WERI-Rb-1 (cell line): ENCODE measurements around the gene SORBS1.

Experiments used
- DNase-seq: peaks from one replicate; pipeline ENCODE4 v3.0.0-alpha.2; 2020
- H3K27ac ChIP-seq: fragments of 250-450 bp; sonication (Bioruptor Pico); 2 replicates; pipeline ENCODE4 v1.5.1; 2020; ENCODE audit warnings: mild to moderate bottlenecking, moderate library complexity
- H3K27me3 ChIP-seq: fragments of 250-450 bp; sonication (Bioruptor Pico); 2 replicates; pipeline ENCODE4 v1.5.1; 2021; ENCODE audit warnings: mild to moderate bottlenecking, low read depth, moderate library complexity; ENCODE audit not compliant: insufficient read depth, severe bottlenecking
- H3K36me3 ChIP-seq: fragments of 250-450 bp; sonication (Bioruptor Pico); 2 replicates; pipeline ENCODE4 v1.5.1; 2020; ENCODE audit warnings: mild to moderate bottlenecking, moderate library complexity
- H3K4me3 ChIP-seq: 2 replicates; pipeline ENCODE4 v1.5.1; 2011; ENCODE audit warnings: low read depth, mild to moderate bottlenecking, control low read depth, low read length
- H3K9me3 ChIP-seq: fragments of 250-450 bp; sonication (Bioruptor Pico); 2 replicates; pipeline ENCODE4 v1.5.1; 2021; ENCODE audit warnings: mild to moderate bottlenecking, moderate library complexity; ENCODE audit not compliant: severe bottlenecking
- CTCF ChIP-seq: IDR thresholded peaks from 2 replicates; pipeline ENCODE4 v1.5.1; 2011; ENCODE audit warnings: low read depth, mild to moderate bottlenecking, control low read depth, inconsistent platforms, low read length

SORBS1 gene

GRCh38 chr10:95288303-95288702, 272.9 kb downstream of the SORBS1 start:
- no peaks in the 10 kb centered on the region for H3K27me3 ChIP-seq
- H3K27ac ChIP-seq, result no peak overlapping the region
- DNase-seq, result no peak
- H3K4me3 ChIP-seq, result no peak overlapping the region
- peaks cover 9% of the 10 kb centered on the region for H3K36me3 ChIP-seq
- H3K9me3 ChIP-seq, result no peaks in the 10 kb centered on the region
- no peak for TF ChIP-seq CTCF

GRCh38 chr10:95287281-95287680, 273.9 kb downstream of the SORBS1 start:
- no peaks in the 10 kb centered on the region for H3K27me3 ChIP-seq
- no peaks in the 10 kb centered on the region for H3K9me3 ChIP-seq
- no peak overlapping the region for H3K4me3 ChIP-seq
- H3K36me3 ChIP-seq, result peaks cover 9% of the 10 kb centered on the region
- no peak for TF ChIP-seq CTCF
- H3K27ac ChIP-seq, result no peak overlapping the region
- DNase-seq, result no peak

- Histone ChIP-seq H3K27me3 (no peaks in the 10 kb centered on the region), H3K9me3 (no peaks in the 10 kb centered on the region), H3K4me3 (no peak overlapping the region), H3K27ac (no peak overlapping the region), H3K36me3 (peaks cover 12% of the 10 kb centered on the region)
- no peak for DNase-seq
- no peak for TF ChIP-seq CTCF
Observed at GRCh38 chr10:95286707-95287106, 274.5 kb downstream of the SORBS1 start.

GRCh38 chr10:95285556-95285955, 275.6 kb downstream of the SORBS1 start:
- Histone ChIP-seq H3K27me3 (no peaks in the 10 kb centered on the region), H3K4me3 (no peak overlapping the region), H3K9me3 (no peaks in the 10 kb centered on the region), H3K27ac (no peak overlapping the region), H3K36me3 (peaks cover 12% of the 10 kb centered on the region)
- TF ChIP-seq CTCF, result no peak
- DNase-seq, result no peak

GRCh38 chr10:95284807-95285206, 276.4 kb downstream of the SORBS1 start:
- Histone ChIP-seq H3K9me3 (no peaks in the 10 kb centered on the region), H3K36me3 (peaks cover 12% of the 10 kb centered on the region), H3K4me3 (no peak overlapping the region), H3K27me3 (no peaks in the 10 kb centered on the region), H3K27ac (no peak overlapping the region)
- DNase-seq, result no peak
- TF ChIP-seq CTCF, result no peak

- no peak overlapping the region for H3K4me3 ChIP-seq
- H3K27ac ChIP-seq, result no peak overlapping the region
Observed at GRCh38 chr10:95282107-95282506, 279.1 kb downstream of the SORBS1 start.

More at GRCh38 chr10:95282107-95282506, 279.1 kb downstream of the SORBS1 start:
- H3K9me3 ChIP-seq, result no peaks in the 10 kb centered on the region
- TF ChIP-seq CTCF, result no peak
- no peaks in the 10 kb centered on the region for H3K27me3 ChIP-seq
- DNase-seq, result no peak
- H3K36me3 ChIP-seq, result peaks cover 7% of the 10 kb centered on the region; the same call in 1 of the 2 replicates
